ENCODE data around the gene RIPPLY2.

DNA sequence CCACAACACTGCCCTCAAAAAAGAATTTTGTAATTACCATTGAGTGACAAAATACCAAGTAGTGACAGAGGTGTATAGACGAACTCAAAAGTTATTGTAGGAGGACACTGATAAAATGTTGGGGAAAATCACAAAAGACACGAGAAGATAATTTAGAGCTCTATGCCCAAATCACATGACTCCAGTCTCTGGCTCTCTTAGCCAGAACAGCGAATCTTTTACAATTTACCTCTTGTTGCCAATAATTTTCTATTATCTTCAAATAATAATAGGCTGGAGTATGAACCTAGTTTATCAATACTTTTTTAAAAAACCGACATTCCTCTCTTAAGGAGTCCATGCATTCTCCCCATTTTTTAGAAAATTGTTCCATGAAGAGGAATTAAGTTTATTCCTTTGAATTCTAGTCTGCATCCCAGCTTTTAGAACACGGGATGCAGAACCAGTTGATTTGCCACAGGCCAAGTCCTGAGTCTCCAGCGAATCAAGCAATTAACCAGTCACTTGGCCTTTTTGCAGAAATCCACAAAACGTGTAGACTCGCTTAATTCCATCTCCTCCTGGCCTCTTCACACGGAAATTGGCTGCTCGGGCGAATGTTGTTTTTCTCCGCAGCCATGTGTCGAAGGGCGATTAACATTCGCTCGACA, 507 bp upstream of the RIPPLY2 start:
- TF ChIP-seq SIN3A (IDR thresholded peaks at IDR 0.05; ENCODE audit: borderline replicate concordance, insufficient read depth, low read length) (no peak), POLR2AphosphoS5 (IDR thresholded peaks at IDR 0.05; ENCODE audit: low read depth, low read length) (no peak), TAF1 (IDR thresholded peaks at IDR 0.05; ENCODE audit: borderline replicate concordance, insufficient read depth, low read length) (no peak)
